Measurements from ENCODE around the gene FABP6. TPM values are rescaled to one million over a fixed set of nuclear protein-coding genes. Genes with fewer than 3 reads are reported as not detected.
A peak's percentile ranks its signal among the peaks of the same experiment; 100 is the strongest.

Gene FABP6
- total and polyA plus RNA-seq, 12 donors: 0.13 to 5.9 (median 1.4) TPM

GRCh38 chr5:160233215-160233614, 3.9 kb downstream of the FABP6 start:
- Histone ChIP-seq H3K27ac (peak overlapping the region in 3 of 10 donors; percentile 9 to 51 (median 49)), H3K36me3 (no peaks in the 10 kb centered on the region), H3K27me3 (no peaks in the 10 kb centered on the region), H3K4me1 (peaks cover 0 to 9% (median 0%) of the 10 kb centered on the region in 9 donors), H3K4me3 (no peak overlapping the region), H3K9me3 (no peaks in the 10 kb centered on the region)
- DNase-seq: no peak
- ATAC-seq: no peak
- 80 to 82% methylated on average over 5 of the region's 5 CpGs for WGBS, 2 donors
- TF ChIP-seq CTCF (IDR thresholded peaks at IDR 0.05): no peak
- intact Hi-C loops (cut with DNase I): no loop called here

- Histone ChIP-seq H3K9me3 (no peaks in the 10 kb centered on the region), H3K4me3 (no peak overlapping the region), H3K27me3 (no peaks in the 10 kb centered on the region), H3K36me3 (no peaks in the 10 kb centered on the region), H3K27ac (no peak overlapping the region), H3K4me1 (peaks cover 0 to 7% (median 0%) of the 10 kb centered on the region in 9 donors)
- TF ChIP-seq CTCF (IDR thresholded peaks at IDR 0.05): no peak
- DNase-seq (no peak), ATAC-seq (no peak)
- WGBS, 2 donors: 89 to 95% methylated on average over 5 of the region's 5 CpGs
- intact Hi-C loops (cut with DNase I): no loop called here
These were observed 6.4 kb downstream of the FABP6 start for GRCh38 chr5:160235731-160236130.

DNA sequence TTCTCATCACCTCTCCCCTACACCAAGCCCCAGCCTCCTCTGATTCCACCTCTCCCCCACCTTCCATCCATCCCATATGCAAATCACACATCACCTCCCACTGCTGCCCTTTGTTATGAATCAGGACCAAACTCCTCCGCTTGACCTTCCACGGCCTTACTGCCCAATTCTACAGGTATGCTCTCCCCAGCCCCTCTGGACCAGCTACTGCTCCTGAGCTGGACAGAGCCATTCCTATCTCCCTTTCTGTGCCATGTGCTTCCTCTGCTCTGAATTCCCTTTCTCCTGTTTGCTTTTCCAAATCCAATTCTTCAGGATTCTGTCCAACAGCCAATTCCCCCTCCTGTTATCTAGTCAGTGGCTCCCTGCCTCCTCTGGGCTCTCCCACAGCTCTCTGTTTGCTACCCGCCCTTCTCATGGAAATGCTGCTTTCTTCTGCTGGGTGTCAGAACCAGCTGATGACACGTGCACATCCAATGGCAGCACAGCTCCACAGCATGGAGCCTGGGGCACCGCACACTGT, 8.3 kb downstream of the FABP6 start:
- Histone ChIP-seq H3K4me3 (no peak overlapping the region), H3K36me3 (no peaks in the 10 kb centered on the region), H3K9me3 (no peaks in the 10 kb centered on the region), H3K4me1 (peaks cover 0 to 12% (median 0%) of the 10 kb centered on the region in 9 donors), H3K27me3 (no peaks in the 10 kb centered on the region), H3K27ac (no peak overlapping the region)
- no peak for ATAC-seq
- DNase-seq: no peak
- intact Hi-C loops (cut with DNase I): no loop called here
- no peak for TF ChIP-seq CTCF (IDR thresholded peaks at IDR 0.05)
- WGBS, 2 donors: 65 to 70% methylated on average over 5 of the region's 5 CpGs

DNA sequence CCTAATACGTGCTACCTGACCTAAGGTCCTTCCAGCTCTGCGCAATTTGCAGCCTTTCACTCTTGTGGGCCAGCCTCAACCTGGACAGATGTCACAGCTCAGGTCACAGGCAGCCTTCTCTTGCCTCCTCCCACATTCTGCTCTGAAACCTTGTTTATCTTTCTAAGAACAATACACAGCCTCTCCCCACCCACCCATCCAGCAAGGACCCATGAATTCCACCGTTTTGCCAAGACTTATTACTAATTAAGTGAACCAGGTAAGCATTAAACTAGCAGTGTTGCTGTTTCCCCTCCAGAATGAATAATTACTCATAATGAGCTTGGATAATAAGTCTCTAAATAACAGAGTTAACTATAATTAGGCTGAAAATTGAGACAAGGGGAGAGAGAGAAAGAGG, 11.0 kb downstream of the FABP6 start:
- 28 to 65% methylated on average over 3 of the region's 3 CpGs for WGBS, 2 donors
- Histone ChIP-seq H3K9me3 (no peaks in the 10 kb centered on the region), H3K27ac (no peak overlapping the region), H3K4me3 (no peak overlapping the region), H3K4me1 (peaks cover 0 to 12% (median 0%) of the 10 kb centered on the region in 9 donors), H3K27me3 (no peaks in the 10 kb centered on the region), H3K36me3 (no peaks in the 10 kb centered on the region)
- TF ChIP-seq CTCF (IDR thresholded peaks at IDR 0.05): no peak
- intact Hi-C loops (cut with DNase I): no loop called here
- peak in 1 of 8 donors; percentile 11 for ATAC-seq
- no peak for DNase-seq
